K562 (cell line): Measurements from ENCODE around the gene METRN. TPM values are rescaled to one million over a fixed set of nuclear protein-coding genes. Genes with fewer than 3 reads are reported as not detected.

ENCODE experiments used
- ATF7 ChIP-seq: fragments of 450-650 bp; IDR thresholded peaks from 2 replicates; pipeline ENCODE4 v1.7.1; 2014; ENCODE audit warnings: mild to moderate bottlenecking, moderate library complexity
- CTBP1 ChIP-seq: fragments of 450-650 bp; IDR thresholded peaks from 2 replicates; pipeline ENCODE4 v1.6.1; 2016; ENCODE audit warnings: borderline replicate concordance
- HDAC2 ChIP-seq: fragments of 450-650 bp; IDR thresholded peaks from 2 replicates; pipeline ENCODE4 v1.6.1; 2016; ENCODE audit warnings: mild to moderate bottlenecking
- ID3 ChIP-seq, 2 experiments: fragments of 250-450 bp in 1 of 2; fragments of 450-650 bp in 1 of 2; sonication (Bioruptor Pico) in 1 of 2; IDR thresholded peaks; 2 replicates each; pipeline versions ENCODE4 v1.6.1 to v1.8.0; 2016 to 2021; ENCODE audit warnings: mild to moderate bottlenecking in 2 of 2, moderate library complexity in 2 of 2, missing compliant biosample characterization in 1 of 2, missing genetic modification characterization in 1 of 2
- MAX ChIP-seq: sonication (generic); formaldehyde crosslinking; IDR thresholded peaks from 2 replicates; pipeline ENCODE4 v1.9.0; 2022; ENCODE audit warnings: mild to moderate bottlenecking, missing genetic modification reagents
- MYNN ChIP-seq, 2 experiments: sonication (generic); formaldehyde crosslinking in 1 of 2; IDR thresholded peaks; 2 replicates each; pipeline versions ENCODE4 v1.5.0 to v1.6.1; 2016 to 2020; ENCODE audit warnings: antibody characterized with exemption in 1 of 2, missing genetic modification reagents in 1 of 2
- POU5F1 ChIP-seq: fragments of 150-350 bp; IDR thresholded peaks from 2 replicates; pipeline ENCODE4 v1.6.1; 2014; ENCODE audit warnings: borderline replicate concordance, low read length, low read depth, mild to moderate bottlenecking; ENCODE audit not compliant: partially characterized antibody
- SOX6 ChIP-seq: fragments of 450-650 bp; IDR thresholded peaks from 2 replicates; pipeline ENCODE4 v1.6.1; 2014; ENCODE audit warnings: mild to moderate bottlenecking
- polyA plus RNA-seq, 8 experiments: library from polyadenylated mRNA; depleted of rRNA in 4 of 8; stranded (reverse) in 5 of 8; unstranded in 3 of 8; fragments of >200 nt; fragmentation: Nextera tagmentation in 2 of 8; fragmentation: Illumina TruSeq in 1 of 8; extraction: Ambion mirVana in 2 of 8; extraction: Trizol in 1 of 8; gene quantifications; 2 replicates each; pipeline versions ENCODE4 v1.2.1 to v1.2.3, GENCODE V29; 2011 to 2014; ENCODE audit warnings: inconsistent platforms in 1 of 8, missing spikeins in 1 of 8
- total RNA-seq, 7 experiments: library from RNA; depleted of rRNA in 6 of 7; stranded (reverse); fragments of >200 nt in 6 of 7; fragmentation: Illumina TruSeq in 2 of 7; extraction: Trizol in 2 of 7; gene quantifications; 2 replicates each; pipeline versions ENCODE4 v1.2.1 to v1.2.3, GENCODE V29; 2011 to 2021; ENCODE audit warnings: low replicate concordance in 1 of 7

The METRN gene
- total and polyA plus RNA-seq, 9 of the 15 experiments (the other 6 are each of a cell fraction or from before 2014, with no cell fraction given) = 0.20 to 89.8 (median 15.4) TPM

- TF ChIP-seq MYNN (IDR thresholded peaks at IDR 0.05) (peak; percentile 40; the same call in 1 of the 2 replicates), MYNN (CRISPR knock-in tag; IDR thresholded peaks at IDR 0.05) (no peak), HDAC2 (0 out of 2 replicates have a peak, but pooled peaks have one; percentile 42), ID3 (CRISPR knock-in tag; IDR thresholded peaks at IDR 0.05) (no peak), ID3 (tag; IDR thresholded peaks at IDR 0.05) (peak; percentile 75; the same call in 1 of the 2 replicates), SOX6 (no peak), MAX (CRISPR knock-in tag) (peak; percentile 77), CTBP1 (peak; percentile 50; the same call in 1 of the 2 replicates), POU5F1 (no peak), ATF7 (no peak)
These were observed 12.5 kb downstream of the METRN start (continued) for GRCh38 chr16:727291-727977.
